Ovary (tissue), 3 donors: Measurements from ENCODE around the gene LYPD8.

Experiments
- POLR2A ChIP-seq: fragments of 450-650 bp; IDR thresholded peaks from one replicate; pipeline ENCODE4 v1.6.1; 2017; ENCODE audit warnings: antibody characterized with exemption, mild to moderate bottlenecking, moderate library complexity
- TF ChIP-seq, protein P1 (sequence below), 3 donors: fragments of 450-650 bp in 2 of 3; fragments of 200-600 bp in 1 of 3; IDR thresholded peaks; one replicate each; pipeline versions ENCODE4 v1.5.1 to v1.8.0; 2016 to 2022; ENCODE audit warnings: antibody characterized with exemption in 3 of 3, mild to moderate bottlenecking in 1 of 3
- donor health status: DM: no; HTN: no; CAD: no.

DNA sequence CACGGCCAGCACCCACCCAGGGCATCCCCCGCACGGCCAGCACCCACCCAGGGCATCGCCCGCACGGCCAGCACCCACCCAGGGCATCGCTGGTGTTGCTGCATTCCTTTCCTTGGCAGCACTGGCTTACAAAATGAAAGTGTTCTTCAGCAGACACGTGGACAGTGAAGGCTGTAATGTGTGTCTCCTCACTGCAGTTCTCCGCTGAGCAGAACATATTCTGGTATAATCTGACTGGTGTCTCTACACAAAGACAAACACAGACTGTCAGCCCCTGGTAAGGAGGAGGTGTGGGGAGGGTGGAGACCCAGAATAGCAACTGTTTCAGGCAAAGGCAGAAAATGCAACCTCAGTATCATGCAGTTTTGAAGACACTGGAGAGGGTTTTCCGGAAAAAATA lies 7.3 kb downstream of the LYPD8 start:
- TF ChIP-seq, protein P1, sequence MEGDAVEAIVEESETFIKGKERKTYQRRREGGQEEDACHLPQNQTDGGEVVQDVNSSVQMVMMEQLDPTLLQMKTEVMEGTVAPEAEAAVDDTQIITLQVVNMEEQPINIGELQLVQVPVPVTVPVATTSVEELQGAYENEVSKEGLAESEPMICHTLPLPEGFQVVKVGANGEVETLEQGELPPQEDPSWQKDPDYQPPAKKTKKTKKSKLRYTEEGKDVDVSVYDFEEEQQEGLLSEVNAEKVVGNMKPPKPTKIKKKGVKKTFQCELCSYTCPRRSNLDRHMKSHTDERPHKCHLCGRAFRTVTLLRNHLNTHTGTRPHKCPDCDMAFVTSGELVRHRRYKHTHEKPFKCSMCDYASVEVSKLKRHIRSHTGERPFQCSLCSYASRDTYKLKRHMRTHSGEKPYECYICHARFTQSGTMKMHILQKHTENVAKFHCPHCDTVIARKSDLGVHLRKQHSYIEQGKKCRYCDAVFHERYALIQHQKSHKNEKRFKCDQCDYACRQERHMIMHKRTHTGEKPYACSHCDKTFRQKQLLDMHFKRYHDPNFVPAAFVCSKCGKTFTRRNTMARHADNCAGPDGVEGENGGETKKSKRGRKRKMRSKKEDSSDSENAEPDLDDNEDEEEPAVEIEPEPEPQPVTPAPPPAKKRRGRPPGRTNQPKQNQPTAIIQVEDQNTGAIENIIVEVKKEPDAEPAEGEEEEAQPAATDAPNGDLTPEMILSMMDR (IDR thresholded peaks at IDR 0.05): no peak
- no peak for TF ChIP-seq POLR2A
